ENCODE measurements around the gene HSDL2. TPM values are rescaled to one million over a fixed set of nuclear protein-coding genes. Genes with fewer than 3 reads are reported as not detected.
"Not testable (repeated sequence)": the region's sequence is repeated elsewhere in the genome, so short reads cannot be mapped to it uniquely, and the experiment has no call there.

HSDL2 gene
- total RNA-seq, 3 donors from 2014 or later = 4.7 to 7.8 (median 5.7) TPM

DNA sequence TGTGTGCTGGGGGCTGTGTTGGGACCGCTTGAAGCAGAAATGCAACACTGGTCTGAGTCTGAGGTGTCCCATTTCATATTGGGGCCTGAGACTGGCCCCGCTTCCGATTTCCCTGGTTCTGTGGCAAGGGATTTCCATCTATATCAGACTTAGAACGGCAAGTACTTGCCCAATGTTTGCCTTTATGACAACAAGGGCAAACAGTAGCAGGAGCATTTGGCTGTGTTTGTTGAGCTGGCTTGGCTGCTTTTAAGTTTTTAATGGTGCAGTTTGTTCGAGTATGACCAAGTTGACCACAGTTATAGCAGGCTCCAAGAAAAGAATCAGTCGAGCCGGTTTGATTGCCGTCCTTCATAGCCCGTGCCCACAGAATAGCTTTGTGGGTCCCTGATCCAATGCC, 17.0 kb downstream of the HSDL2 start:
- DNase-seq (no peak), ATAC-seq (no peak)
- H3K36me3 Mint-ChIP-seq (ENCODE audit: insufficient read depth) = peaks cover 24% of the 10 kb centered on the region
- no peak overlapping the region for H3K4me3 Mint-ChIP-seq
- H3K27me3 Mint-ChIP-seq (ENCODE audit: low read depth) = no peaks in the 10 kb centered on the region
- no peaks in the 10 kb centered on the region for H3K4me1 Mint-ChIP-seq (ENCODE audit: low read depth)
- peaks cover 15% of the 10 kb centered on the region for H3K9me3 Mint-ChIP-seq

GRCh38 chr9:112401175-112401815, 21.4 kb downstream of the HSDL2 start:
- H3K4me1 Mint-ChIP-seq (ENCODE audit: low read depth) = no peaks in the 10 kb centered on the region
- peaks cover 24% of the 10 kb centered on the region for H3K36me3 Mint-ChIP-seq (ENCODE audit: insufficient read depth)
- H3K27me3 Mint-ChIP-seq (ENCODE audit: low read depth) = no peaks in the 10 kb centered on the region
- no peak for ATAC-seq
- peaks cover 15% of the 10 kb centered on the region for H3K9me3 Mint-ChIP-seq
- H3K4me3 Mint-ChIP-seq = no peak overlapping the region
- no peak for DNase-seq

GRCh38 chr9:112403614-112404201, 23.8 kb downstream of the HSDL2 start:
- no peak for ATAC-seq
- peaks cover 23% of the 10 kb centered on the region for H3K36me3 Mint-ChIP-seq (ENCODE audit: insufficient read depth)
- no peaks in the 10 kb centered on the region for H3K27me3 Mint-ChIP-seq (ENCODE audit: low read depth)

GRCh38 chr9:112404508-112404932, 24.6 kb downstream of the HSDL2 start:
- H3K4me1 Mint-ChIP-seq (ENCODE audit: low read depth) = no peaks in the 10 kb centered on the region
- H3K9me3 Mint-ChIP-seq = no peaks in the 10 kb centered on the region
- H3K4me3 Mint-ChIP-seq = no peak overlapping the region
- no peak for DNase-seq
- no peaks in the 10 kb centered on the region for H3K27me3 Mint-ChIP-seq (ENCODE audit: low read depth)
- H3K36me3 Mint-ChIP-seq (ENCODE audit: insufficient read depth) = peaks cover 20% of the 10 kb centered on the region
- ATAC-seq = no peak

More at GRCh38 chr9:112403614-112404201, 23.8 kb downstream of the HSDL2 start:
- H3K4me3 Mint-ChIP-seq = no peak overlapping the region
- H3K9me3 Mint-ChIP-seq = peaks cover 6% of the 10 kb centered on the region
- H3K4me1 Mint-ChIP-seq (ENCODE audit: low read depth) = no peaks in the 10 kb centered on the region
- DNase-seq = no peak

DNA sequence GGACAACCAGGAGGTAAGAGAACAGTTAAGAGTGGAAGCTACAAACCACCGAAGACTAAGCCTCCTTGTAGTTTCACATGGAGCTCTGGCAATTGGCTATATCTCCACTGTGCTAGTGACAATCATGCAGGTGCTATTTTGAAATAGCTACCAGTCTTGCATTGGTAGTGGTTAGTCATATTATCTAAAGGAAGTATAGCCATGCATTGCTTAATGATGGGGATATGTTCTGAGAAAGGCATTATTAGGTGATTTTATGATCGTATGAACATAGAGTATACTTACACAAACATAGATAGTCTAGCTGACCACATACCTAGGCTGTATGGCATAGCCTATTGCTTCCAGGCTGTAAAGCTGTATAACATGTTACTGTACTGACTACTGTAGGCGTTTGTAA, 28.4 kb downstream of the HSDL2 start:
- Mint-ChIP-seq H3K36me3 (ENCODE audit: insufficient read depth) (peaks cover 20% of the 10 kb centered on the region), H3K9me3 (no peaks in the 10 kb centered on the region), H3K4me1 (ENCODE audit: low read depth) (no peaks in the 10 kb centered on the region), H3K4me3 (no peak overlapping the region), H3K27me3 (ENCODE audit: low read depth) (no peaks in the 10 kb centered on the region)
- ATAC-seq (no peak), DNase-seq (no peak)

GRCh38 chr9:112408819-112409218, 28.9 kb downstream of the HSDL2 start:
- Mint-ChIP-seq H3K27me3 (ENCODE audit: low read depth) (no peaks in the 10 kb centered on the region), H3K4me3 (no peak overlapping the region), H3K9me3 (no peaks in the 10 kb centered on the region), H3K36me3 (ENCODE audit: insufficient read depth) (peaks cover 20% of the 10 kb centered on the region), H3K4me1 (ENCODE audit: low read depth) (no peaks in the 10 kb centered on the region)
- ATAC-seq (no peak), DNase-seq (no peak)

DNA sequence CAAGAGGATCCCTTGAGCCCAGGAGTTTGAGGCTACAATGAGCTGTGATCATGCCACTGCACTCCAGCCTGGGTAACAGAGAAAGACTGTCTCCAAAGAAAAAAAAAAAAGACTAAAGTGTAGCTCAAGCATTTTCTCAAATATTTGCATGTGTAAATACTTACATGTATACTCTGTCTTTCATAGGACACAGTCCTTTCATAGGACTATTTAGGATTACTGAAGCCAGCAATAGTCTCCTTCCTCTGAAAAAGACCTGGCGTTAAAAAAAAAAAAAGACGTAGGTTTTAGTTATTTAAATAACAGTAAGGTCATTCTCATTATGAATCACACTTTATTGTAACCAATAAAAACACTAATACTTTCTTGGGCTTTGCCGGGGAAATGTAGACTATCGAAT, 29.9 kb downstream of the HSDL2 start:
- no peak for DNase-seq
- H3K36me3 Mint-ChIP-seq (ENCODE audit: insufficient read depth) = peaks cover 12% of the 10 kb centered on the region
- H3K9me3 Mint-ChIP-seq = no peaks in the 10 kb centered on the region
- no peaks in the 10 kb centered on the region for H3K4me1 Mint-ChIP-seq (ENCODE audit: low read depth)
- no peak for ATAC-seq
- H3K27me3 Mint-ChIP-seq (ENCODE audit: low read depth) = no peaks in the 10 kb centered on the region
- no peak overlapping the region for H3K4me3 Mint-ChIP-seq

DNA sequence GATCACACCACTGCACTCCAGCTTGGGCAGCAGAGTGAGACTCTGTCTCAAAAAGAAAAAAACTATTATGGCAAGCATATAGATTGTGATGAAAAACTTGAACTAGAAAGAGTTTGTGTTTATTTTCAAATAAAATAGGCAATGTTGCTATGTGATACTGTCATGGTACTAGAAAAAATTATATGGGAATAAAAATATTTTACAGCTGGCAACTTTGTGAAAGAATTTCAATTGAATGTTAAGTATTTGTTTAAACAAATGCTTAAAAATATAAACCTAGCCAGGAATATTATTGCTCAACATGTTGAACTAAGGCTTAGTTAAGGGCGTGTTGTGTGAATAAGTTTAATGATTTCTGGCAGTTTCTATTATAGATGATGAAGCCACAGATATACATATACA, 31.7 kb downstream of the HSDL2 start:
- H3K4me1 Mint-ChIP-seq (ENCODE audit: low read depth) = no peaks in the 10 kb centered on the region
- H3K36me3 Mint-ChIP-seq (ENCODE audit: insufficient read depth) = peaks cover 9% of the 10 kb centered on the region
- ATAC-seq = no peak
- DNase-seq = no peak
- no peaks in the 10 kb centered on the region for H3K9me3 Mint-ChIP-seq
- no peaks in the 10 kb centered on the region for H3K27me3 Mint-ChIP-seq (ENCODE audit: low read depth)
- H3K4me3 Mint-ChIP-seq = no peak overlapping the region

GRCh38 chr9:112413728-112414127, 33.8 kb downstream of the HSDL2 start:
- H3K27me3 Mint-ChIP-seq (ENCODE audit: low read depth); H3K4me3 Mint-ChIP-seq; H3K36me3 Mint-ChIP-seq (ENCODE audit: insufficient read depth); ATAC-seq; H3K9me3 Mint-ChIP-seq; DNase-seq; H3K4me1 Mint-ChIP-seq (ENCODE audit: low read depth): not testable (repeated sequence)

- ATAC-seq (no peak), DNase-seq (no peak)
- peaks cover 9% of the 10 kb centered on the region for H3K36me3 Mint-ChIP-seq (ENCODE audit: insufficient read depth)
- H3K27me3 Mint-ChIP-seq (ENCODE audit: low read depth) = no peaks in the 10 kb centered on the region
- no peaks in the 10 kb centered on the region for H3K4me1 Mint-ChIP-seq (ENCODE audit: low read depth)
- H3K4me3 Mint-ChIP-seq = no peak overlapping the region
- H3K9me3 Mint-ChIP-seq = no peaks in the 10 kb centered on the region
These were observed 40.3 kb downstream of the HSDL2 start for GRCh38 chr9:112420208-112420607.

DNA sequence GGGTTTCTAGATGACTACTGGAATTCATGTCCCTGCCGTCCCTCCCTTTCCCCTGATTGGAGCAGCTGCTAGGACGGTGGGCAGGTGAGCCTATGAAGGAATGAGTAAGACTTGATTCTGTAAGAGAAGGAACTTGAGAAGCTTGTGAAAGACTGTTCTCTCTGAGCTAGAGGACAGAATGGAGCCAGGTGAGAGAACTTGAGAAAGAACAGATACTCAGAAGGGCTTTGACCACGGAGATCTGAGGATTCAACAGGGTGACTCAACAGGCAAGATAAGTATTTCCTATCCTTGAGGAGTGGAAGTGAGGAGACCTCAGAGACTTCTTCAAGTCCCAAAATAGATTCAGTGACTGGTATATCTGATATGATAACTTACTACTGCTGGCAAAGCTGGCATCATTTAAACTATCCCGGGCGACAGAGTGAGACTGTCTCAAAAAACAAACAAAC, 41.9 kb downstream of the HSDL2 start:
- Mint-ChIP-seq H3K4me3 (no peak overlapping the region), H3K27me3 (ENCODE audit: low read depth) (no peaks in the 10 kb centered on the region), H3K4me1 (ENCODE audit: low read depth) (no peaks in the 10 kb centered on the region), H3K36me3 (ENCODE audit: insufficient read depth) (peaks cover 9% of the 10 kb centered on the region), H3K9me3 (no peaks in the 10 kb centered on the region)
- ATAC-seq = no peak
- DNase-seq = no peak

DNA sequence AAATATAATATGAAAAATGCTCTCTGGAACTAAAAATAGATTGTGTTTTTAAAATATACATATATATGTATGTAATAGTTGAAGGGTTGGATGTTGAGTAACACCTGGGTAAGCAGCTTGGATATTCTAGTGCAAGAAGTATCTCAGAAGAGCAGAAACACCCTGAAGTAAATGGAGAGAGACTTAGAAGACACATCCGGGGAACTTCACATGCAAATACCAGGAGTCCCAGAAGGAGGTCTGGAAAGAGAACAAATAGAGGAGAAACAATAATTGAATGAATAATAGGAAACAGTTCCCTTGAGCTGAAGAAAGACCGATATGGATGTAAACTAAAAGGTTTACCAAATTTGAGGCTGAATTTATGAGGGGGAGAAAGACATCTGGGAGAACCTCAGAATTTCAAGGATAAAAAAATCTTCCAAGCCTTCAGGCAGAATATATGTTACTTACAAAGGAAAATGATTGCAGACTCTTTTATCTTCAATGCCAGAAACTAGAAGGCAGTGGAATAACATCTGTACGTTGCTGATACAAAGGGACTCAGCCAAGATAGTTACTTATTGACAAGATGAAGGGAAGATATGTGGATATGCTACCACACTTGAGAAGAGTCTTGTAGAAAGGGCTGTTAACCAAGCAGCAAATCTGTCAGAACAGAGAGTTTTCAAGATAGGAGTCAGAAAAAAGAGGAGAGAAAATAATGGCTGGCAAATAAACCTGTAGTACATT, 42.7 kb downstream of the HSDL2 start:
- Mint-ChIP-seq H3K4me1 (ENCODE audit: low read depth) (no peaks in the 10 kb centered on the region), H3K9me3 (no peaks in the 10 kb centered on the region), H3K36me3 (ENCODE audit: insufficient read depth) (peaks cover 9% of the 10 kb centered on the region), H3K27me3 (ENCODE audit: low read depth) (no peaks in the 10 kb centered on the region), H3K4me3 (no peak overlapping the region)
- DNase-seq = no peak
- ATAC-seq = no peak

DNA sequence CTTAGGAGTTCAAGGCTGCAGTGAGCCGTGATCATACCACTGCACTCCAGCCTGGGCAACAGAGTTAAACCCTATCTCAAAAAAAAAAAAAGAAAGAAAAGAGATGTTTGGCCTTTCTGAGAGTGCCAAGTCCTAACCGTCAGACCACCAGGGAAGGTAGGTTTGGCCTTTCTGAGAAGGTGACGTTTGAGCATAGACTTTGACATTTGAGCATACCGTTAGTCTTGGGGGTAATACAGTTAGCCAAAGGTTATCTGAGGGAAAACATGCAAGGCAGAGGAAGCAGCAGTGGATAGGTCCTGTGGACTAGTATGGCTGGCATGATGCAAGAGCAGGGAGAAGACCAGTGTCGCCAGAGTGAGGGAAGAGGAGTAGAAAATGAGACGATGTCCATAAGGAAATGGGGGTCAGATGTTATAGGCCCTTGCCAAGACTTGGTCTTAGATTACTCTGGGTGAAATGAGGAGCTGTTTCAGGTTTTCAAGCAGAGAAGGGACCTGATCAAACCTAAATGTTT, 50.2 kb downstream of the HSDL2 start:
- no peaks in the 10 kb centered on the region for H3K27me3 Mint-ChIP-seq (ENCODE audit: low read depth)
- peaks cover 16% of the 10 kb centered on the region for H3K36me3 Mint-ChIP-seq (ENCODE audit: insufficient read depth)
- ATAC-seq = no peak
- H3K4me3 Mint-ChIP-seq = no peak overlapping the region
- DNase-seq = no peak
- H3K4me1 Mint-ChIP-seq (ENCODE audit: low read depth) = no peaks in the 10 kb centered on the region
- no peaks in the 10 kb centered on the region for H3K9me3 Mint-ChIP-seq

DNA sequence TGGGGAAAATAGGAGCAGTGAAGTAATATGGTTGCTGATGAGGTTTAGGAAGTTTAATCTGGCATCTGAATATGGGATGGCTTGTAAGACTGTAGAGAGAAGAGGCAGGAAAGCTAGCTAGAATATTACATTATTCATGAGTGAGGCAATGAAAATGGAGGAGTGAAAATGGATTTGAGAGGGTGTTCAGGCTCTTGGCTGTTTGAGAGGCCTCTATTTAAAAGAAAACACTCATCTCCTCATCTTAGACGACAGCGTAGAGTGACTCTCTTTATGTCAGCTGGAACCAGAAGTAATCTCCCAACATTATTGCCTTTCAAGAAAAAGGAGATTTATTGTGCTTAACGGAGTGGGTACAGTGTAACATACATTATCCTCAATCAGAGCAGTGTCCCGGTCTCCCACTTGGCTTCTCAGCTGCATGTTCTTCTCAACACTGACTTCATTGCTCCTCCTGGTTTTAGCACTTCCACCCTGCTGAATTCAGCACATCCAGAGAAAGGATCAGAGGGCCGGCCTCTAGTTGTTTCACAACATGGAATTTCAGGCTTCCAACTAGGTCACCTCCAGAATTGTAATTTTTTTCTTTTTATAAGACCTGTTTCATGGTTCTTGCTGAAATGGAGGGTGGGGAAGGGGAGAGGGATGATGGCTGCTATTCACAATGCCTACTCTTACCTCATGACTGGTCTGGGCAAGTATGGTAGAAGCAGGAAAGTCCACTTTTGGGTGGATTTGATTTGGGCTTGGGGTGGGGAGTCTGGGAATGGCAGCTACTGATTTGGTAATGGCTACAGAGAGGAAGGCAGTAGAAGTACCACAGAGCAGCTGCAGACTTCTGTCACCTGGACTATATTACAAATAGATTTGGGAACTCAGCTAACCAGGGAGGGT, 53.8 kb downstream of the HSDL2 start:
- ATAC-seq = no peak
- Mint-ChIP-seq H3K4me3 (no peak overlapping the region), H3K27me3 (ENCODE audit: low read depth) (no peaks in the 10 kb centered on the region), H3K9me3 (no peaks in the 10 kb centered on the region), H3K4me1 (ENCODE audit: low read depth) (no peaks in the 10 kb centered on the region), H3K36me3 (ENCODE audit: insufficient read depth) (peaks cover 18% of the 10 kb centered on the region)
- no peak for DNase-seq
